HG02623 (cell line): ENCODE results near the gene SS18L1.

Source experiments
- ATAC-seq: cut with Tn5 transposase; IDR thresholded peaks from one replicate; pipeline ENCODE4 v1.9.1; 2021; ENCODE audit warnings: moderate library complexity; ENCODE audit not compliant: unreplicated experiment

The SS18L1 gene

DNA sequence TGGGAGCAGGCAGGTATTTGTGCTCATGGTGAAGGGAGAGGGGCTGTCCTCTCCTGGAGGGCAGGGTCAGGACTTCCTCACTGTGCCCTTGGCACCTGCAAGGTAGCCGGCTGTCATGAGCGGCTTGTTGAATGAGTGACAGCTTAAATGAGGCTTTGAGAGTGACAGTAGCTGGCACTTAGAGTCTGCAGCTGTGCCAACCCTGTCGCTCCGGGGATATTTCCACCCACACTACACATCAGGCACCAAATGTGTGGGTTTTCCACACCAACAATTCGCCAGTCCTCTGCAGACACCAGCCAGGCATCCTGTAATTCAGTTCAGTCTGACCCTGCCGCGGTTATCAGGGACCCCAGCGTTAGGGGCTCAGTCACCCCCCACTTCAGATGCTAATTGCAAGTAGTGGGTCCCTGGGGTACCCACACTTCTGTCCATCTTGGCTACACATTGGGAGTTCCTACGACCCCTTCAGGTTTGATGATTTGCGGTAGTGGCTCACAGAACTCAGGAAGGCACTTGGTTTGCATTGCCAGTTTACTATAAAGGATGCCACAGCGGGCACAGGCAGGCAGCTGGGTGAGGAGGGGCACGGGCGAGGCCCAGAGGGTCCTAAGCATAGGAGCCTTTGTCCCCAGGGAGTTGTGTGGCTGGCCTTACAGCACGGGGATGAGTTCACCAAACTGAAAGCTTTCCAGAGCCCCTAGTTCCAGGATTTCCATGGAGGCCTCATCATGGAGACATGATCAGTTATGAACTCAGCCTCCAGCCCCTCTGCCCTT is 48.4 kb downstream of the SS18L1 start:
- ATAC-seq = no peak

DNA sequence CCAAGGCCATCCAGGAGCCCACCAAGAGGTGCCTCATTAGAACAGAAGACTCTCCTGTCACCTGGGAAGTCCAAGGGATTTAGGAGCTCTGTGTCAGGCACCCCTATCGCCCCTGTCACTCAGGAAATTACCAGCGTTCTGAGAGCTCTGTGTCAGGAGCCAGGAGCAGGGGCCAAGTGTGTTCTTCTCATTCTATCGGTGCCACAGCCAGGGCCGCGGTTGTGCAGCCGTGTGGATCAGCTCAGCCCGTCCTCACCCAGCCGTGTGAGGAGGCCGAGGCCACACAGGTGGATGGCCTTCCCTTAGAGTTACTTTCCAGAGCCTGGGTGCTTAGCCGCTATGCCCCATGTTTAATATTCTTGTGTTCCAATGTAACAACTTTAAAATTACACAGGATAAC is 49.1 kb downstream of the SS18L1 start:
- ATAC-seq = no peak

DNA sequence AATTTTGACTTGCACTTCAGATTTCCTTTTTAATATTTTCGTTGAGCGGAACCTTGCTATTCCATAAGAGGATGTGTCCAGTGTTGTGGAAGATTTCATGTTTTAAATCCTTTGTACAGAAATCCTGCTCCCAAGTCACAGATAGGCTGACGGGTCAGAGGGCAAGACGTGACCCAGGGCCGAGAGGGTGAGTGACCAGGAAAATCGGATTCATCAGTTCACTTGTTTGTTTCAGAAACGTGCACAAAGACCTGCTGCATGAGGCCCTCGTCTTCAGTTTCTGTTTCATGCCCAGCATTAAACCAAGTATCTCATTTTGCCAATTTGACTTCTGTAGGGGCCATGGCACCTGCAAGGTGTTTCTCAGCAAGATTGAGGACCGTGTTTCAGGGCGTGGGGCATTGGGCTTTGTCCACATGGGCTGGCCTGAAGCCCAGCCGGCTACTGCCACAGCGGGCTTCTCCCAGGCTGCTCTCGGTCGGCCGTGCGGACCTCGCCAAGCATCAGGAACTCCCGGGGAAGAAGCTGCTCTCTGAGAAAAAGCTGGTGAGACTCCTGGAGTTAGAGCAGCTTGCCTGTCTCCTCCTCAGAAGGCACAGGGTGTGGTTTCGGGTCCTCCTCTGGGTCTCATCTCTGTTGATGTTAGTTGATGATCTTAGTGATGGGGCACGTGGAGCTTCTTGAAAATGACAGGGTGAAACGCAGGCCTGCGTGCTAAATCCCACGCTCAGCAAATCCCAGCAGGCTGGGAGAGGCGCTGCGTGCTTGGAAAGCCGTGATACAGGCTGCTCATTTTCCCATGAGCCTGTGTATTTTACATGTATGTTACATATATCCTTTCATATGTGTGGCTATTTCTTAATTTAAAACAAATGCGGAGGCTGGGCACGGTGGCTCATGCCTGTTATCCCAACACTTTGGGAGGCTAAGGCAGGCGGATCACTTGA is 49.8 kb downstream of the SS18L1 start:
- ATAC-seq = no peak

DNA sequence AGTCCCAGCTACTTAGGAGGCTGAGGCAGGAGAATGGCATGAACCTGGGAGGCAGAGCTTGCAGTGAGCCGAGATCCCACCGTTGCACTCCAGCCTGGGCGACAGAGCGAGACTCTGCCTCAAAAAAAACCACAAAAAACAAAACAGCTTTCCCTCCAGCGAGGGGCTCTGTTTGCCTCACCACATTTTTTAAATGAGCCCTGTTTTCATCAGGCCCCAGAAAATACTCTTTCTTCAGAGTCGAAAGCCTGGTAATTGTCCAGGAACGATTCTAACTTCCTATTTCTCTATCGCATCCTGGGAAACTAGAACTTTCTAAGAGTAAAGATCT is 51.5 kb downstream of the SS18L1 start:
- ATAC-seq = no peak

DNA sequence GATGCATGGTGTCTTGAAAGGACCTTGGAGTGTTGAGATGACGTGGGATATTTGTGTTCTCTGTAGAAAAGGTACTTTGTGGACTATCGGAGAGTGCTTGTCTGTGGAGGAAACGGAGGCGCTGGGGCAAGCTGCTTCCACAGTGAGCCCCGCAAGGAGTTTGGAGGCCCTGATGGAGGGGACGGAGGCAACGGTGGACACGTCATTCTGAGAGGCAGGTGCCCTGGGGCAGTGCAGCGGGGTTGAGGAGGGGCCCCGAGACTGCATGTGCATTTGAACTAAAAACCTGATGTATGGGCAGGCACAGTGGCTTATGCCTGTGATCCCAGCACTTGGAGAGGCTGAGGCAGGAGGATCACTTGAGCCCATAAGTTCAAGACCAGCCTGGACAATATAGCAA is 52.2 kb downstream of the SS18L1 start:
- ATAC-seq = no peak

DNA sequence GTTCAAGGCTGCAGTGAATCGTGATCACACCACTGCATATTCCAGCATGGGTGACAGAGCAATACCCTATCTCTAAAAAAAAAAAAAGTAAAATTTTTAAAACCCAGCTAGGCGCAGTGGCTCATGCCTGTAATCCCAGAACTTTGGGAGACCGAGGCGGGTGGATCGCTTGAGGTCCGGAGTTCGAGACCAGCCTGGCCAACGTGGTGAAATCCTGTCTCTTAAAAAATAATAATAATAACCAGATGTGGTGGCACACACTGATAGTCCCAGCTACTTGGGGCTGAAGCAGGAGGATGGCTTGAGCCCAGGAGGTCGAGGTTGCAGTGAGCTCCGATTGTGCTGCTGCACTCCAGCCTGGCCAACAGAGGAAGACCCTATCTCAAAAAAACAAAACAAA is 52.7 kb downstream of the SS18L1 start:
- ATAC-seq = no peak

DNA sequence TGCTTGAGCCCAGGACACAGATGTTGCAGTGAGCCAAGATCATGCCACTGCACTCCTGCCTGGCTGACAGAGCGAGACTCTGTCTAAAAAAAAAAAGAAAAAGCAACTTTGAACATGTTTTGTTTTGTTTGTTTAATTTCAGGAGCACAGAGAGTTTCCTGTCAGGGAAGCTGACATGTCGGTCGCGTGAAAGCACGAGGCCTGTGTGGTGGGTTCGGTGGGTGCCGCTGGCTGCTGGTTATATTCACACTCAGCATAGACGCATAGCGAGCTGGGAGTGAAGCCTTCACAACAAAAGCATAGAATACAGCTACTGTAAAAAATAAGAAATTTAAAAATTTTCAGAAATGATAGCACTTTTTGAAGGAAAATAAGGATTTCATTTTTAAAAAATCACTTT is 53.7 kb downstream of the SS18L1 start:
- ATAC-seq = no peak

DNA sequence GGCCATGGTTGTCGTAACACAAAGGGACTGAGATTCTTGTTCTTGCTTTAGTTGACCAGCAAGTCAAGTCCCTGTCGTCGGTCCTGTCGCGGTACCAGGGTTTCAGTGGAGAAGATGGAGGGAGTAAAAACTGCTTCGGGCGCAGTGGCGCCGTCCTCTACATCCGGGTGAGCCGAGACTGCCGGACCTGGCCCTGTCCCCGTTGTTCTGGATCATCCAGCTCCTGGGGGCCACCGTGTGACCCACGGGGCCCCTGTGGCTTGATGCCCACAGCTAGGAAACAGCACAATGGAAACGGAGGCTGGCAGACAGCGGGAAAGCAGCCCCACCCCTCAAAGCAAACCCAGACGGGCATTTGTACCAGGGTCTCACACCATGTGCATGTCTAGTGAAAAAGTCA is 54.2 kb downstream of the SS18L1 start:
- ATAC-seq = no peak

DNA sequence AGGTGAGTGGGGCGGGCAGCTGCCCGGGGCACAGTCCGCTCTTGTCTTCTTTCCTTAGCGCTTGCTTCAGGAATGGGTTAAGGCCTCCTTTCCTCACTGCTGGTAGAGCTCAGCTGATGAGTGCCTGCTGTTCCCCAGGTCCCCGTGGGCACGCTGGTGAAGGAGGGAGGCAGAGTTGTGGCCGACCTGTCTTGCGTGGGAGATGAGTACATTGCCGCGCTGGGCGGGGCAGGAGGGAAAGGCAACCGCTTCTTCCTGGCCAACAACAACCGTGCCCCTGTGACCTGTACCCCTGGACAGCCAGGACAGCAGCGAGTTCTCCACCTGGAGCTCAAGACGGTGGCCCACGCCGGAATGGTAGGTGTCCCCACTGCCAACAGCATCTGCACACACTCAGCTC is 54.9 kb downstream of the SS18L1 start:
- ATAC-seq = no peak

DNA sequence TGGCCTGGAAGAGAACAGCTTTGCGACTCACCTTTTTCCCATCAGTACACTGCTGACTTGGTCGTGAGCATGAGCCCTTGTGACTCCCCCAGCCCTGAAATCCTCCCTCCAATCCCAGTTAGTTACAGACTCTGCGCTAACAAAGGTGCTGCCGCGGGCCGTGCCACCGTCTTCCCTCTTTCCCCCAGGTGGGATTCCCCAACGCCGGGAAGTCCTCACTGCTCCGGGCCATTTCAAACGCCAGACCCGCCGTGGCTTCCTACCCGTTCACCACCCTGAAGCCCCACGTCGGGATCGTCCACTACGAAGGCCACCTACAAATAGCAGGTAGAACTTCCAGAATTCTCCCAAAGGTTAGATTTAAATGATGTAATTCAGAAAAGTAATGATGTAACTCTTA is 55.4 kb downstream of the SS18L1 start:
- ATAC-seq = no peak

DNA sequence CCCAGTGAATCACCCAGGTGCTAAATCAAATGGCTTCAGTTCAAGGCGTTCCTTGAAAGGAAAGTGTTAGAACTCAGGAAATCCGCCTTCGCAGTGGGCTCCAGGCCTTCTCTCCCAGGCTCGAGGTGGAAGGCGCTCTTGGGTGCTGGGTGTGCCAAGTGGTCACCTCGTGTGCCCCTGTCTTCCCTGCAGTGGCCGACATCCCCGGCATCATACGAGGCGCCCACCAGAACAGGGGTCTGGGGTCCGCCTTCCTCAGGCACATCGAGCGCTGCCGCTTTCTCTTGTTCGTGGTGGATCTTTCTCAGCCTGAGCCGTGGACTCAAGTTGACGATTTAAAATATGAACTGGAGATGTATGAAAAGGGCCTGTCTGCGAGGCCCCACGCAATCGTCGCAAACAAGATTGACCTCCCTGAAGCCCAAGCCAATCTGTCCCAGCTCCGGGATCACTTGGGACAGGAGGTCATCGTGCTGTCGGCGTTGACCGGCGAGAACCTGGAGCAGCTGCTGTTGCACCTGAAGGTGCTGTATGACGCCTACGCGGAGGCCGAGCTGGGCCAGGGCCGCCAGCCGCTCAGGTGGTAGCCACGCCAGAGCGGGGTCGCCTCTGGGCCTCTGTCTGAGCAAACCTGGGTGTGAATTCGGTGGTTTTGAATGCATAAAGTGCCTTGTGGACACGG is 57.1 kb downstream of the SS18L1 start:
- ATAC-seq = no peak

DNA sequence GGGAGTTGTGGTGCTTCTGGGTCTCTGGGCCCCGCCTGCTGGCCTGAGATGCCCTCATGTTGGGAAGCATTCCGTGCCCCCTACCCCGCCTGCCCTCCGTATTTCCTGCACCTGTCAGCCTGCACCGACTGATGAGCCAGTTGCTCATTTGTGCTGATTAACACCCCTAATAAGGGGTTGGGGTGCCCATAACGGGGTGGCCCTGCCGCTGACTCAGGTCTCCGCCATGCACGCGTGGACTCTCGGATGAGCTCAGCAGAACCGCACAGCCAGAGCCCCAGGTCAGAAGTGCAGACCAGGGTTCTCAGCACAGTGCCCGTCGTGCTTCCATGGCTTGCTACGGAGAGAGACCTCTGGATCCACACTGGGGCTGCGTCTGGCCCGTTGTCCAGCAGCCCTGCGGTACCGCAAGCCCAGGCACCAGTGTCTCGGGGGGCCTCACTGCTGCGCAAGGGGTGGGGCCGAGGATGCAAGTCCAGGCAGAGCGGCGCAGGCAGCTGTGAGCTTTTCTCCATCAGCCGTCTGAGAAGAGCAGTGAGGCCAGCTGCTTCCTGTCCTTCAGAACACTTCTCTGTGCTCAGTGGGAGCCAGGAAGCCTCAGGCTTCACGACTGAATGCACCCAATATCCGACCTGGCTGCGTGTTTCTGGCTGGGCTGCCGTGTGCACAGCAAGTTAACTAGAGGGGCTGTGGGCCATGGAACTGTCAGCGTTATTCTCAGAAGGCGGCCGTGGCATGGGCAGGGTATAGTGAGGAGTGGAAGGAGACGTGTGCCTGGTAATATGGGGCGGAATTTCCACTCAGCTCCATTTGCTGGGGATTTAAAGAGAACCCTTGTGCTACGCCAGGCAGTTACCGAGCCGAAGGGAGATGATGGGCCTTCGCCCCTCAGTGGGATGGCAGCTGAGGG is 57.9 kb downstream of the SS18L1 start:
- no peak for ATAC-seq

DNA sequence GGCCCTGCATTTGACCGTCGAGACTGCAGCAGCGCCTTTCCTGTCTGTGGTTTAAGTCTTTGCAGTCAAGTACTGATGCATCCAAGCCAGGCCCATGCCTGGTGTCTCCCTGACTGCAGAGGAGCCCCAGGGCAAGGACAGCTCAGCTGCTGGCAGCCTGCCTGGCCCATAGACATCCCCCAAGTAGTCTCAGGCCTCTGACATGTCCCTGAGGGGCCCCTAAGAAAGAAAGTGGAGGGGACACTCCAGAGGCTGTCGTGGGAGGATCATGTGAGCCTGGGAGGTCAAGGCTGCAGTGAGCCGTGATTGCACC is 58.5 kb downstream of the SS18L1 start:
- ATAC-seq = no peak

DNA sequence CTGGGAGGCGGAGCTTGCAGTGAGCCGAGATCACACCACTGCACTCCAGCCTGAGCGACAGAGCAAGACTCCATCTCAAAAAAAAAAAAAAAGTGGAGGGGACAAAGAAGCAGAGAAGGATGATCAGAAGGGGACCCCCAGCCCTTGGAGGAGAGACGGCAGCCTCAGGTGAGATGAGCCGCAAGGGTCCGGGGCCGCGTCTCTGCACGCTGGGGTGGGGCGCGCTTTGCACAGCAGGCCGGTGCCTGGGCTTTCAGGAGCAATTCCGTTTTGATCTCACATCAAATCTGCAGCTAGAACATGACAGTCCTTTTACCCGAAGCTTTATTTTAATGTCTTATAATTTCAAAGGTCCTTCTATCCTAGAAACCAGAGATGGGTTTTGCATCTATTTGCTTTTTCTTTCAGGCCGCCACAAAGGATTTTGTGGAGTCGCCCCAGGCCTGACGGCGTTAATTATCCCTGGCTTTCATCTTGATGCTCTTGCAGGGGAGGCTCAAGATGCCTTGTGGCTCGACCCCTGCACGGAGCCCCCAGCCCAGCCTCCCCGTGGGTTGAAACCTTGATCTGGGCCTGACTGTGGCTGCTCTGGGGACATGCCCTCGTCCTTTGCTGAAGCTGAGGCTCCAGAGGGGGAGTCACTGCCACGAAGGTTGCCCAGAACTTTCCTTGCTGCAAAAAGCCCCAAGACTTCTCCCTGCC is 59.3 kb downstream of the SS18L1 start:
- no peak for ATAC-seq

DNA sequence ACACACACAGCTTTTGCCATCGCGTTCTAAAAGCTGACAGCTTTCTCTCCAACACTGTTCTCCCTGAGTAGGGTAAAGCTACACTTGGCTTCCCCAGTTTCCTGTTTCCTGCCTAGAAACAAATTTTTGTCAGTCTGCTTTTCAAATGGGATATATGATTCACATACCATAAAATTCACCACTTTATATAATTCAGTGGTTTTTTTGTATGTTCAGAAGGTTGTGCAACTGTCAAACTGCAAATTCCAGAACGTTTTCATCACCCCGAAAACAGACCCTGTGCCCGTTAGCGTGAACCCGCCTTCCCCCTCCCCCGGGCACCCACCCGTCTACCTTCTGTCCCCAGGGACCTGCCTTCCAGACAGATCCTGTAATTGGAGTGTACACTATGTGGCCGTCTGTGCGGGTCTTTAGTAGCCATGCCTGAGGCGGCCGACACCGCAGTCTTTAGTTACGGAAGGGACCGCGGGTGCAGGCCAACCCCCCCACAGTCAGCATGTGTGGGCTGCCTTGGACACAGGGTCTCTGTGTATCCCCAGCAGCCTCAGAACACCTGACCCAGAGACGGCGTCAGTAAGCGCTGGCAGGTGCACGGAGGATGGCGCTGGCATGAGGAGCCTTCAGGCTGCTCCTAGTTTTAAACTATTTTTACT is 59.9 kb downstream of the SS18L1 start:
- no peak for ATAC-seq

DNA sequence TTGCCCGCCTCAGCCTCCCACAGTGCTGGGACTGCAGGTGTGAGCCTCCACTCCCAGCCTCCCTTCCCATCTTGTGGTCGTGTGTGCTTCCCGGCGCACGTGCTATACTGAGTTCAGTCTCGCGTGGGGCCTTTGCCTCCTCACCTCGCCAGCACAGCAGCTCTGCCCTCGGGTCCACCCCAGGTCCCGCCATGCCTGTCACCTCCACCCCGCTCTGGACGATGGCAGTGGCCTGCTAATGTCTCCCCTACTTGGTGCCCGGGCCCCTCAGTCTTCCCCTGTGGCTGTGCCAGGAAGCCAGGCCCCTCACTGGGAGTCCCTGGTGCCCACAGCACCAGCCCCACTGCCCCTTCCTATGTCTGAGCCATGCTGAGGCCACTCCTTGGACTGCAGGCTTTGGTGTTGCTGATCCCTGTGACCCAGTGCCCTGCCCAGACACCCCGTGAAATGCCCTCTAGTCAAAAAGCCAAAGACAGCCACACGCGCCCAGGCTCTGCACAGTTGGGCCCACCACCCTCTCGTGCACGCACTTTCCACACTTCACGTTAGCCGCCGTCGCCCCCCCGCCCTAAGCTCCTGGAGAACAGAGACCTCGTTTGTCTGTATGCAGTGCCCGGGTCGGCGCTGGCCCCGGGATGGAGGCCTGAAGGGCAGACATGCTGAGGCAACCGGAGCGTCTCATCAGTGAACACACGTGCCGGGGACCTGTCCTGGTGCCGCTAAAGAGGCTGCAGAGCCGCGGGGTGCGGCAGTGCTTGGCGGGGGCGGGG is 62.2 kb downstream of the SS18L1 start:
- no peak for ATAC-seq

DNA sequence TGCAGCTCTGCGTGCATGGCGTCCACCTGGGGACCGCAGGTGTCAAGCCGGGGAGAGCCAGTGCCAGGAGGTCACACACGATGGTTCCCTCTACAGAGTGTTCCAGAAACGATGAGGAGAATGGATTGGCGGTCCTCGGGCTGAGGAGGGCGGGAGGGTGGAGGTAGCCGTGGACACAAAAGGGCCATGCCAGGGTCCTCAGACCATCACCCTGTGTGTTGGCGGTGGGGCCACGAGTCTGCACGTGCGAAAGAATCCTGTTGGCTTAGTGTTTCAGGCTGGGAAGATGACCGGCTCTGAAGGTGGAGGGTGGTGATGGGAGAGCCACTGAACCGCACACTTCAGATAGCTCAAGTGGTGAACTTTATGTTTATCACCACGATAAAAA is 62.8 kb downstream of the SS18L1 start:
- ATAC-seq = no peak

DNA sequence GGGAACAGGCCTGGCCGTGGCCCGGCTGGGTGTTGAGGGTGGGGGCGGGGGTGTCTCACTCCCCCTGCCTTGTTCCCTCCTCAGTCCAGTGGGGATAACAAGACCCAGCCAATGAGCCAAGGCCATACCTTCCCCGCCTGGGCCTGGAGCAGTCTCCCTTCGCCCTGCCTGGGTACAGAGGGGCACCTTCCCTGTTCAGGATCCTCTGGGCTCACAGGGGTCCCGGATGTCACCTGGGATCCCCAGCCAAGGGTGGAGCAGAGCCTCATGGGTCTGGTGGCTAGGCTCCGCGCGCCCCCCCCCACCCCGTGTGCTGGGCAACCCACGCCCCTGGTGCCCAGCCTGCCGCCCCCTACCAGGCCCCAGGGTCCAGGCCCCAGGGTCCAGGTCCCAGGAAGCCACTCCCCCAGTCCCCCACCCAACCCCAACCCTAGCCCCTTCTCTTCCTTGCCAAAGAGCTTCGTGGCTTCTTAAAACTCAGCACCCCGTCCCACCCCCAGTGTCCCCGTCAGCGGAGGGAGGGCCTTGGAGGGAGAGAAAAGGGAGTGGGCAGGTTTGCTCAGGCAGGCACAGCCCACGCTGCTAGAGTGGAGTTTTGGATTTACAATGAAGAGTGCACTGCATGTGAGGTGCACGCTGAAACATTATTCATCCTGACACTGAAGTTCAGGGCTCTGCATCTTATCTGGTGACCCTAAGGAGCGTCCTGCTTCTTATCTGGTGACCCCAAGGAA is 64.7 kb downstream of the SS18L1 start:
- ATAC-seq = no peak
